GM12874 (cell line): ENCODE measurements around the gene SLCO1C1.

Source experiments
- CTCF ChIP-seq: IDR thresholded peaks from 2 replicates; pipeline ENCODE4 v1.5.1; 2011; ENCODE audit warnings: low read depth, mild to moderate bottlenecking, control low read depth, low read length, moderate library complexity; ENCODE audit not compliant: insufficient read depth

SLCO1C1 gene, protein sequence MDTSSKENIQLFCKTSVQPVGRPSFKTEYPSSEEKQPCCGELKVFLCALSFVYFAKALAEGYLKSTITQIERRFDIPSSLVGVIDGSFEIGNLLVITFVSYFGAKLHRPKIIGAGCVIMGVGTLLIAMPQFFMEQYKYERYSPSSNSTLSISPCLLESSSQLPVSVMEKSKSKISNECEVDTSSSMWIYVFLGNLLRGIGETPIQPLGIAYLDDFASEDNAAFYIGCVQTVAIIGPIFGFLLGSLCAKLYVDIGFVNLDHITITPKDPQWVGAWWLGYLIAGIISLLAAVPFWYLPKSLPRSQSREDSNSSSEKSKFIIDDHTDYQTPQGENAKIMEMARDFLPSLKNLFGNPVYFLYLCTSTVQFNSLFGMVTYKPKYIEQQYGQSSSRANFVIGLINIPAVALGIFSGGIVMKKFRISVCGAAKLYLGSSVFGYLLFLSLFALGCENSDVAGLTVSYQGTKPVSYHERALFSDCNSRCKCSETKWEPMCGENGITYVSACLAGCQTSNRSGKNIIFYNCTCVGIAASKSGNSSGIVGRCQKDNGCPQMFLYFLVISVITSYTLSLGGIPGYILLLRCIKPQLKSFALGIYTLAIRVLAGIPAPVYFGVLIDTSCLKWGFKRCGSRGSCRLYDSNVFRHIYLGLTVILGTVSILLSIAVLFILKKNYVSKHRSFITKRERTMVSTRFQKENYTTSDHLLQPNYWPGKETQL

GRCh38 chr12:20695232-20695631 is at the start of gene SLCO1C1:
TSS of gene SLCO1C1 (plus strand) at chr12:20695332. CDS start at chr12:20699577, 4,245 bp downstream.
- TF ChIP-seq CTCF, result no peak

- peak; percentile 37 for TF ChIP-seq CTCF
Observed at GRCh38 chr12:20646239-20646827, 48.8 kb upstream of the SLCO1C1 start.

- no peak for TF ChIP-seq CTCF
Observed at GRCh38 chr12:20653871-20654270, 41.3 kb upstream of the SLCO1C1 start.

DNA sequence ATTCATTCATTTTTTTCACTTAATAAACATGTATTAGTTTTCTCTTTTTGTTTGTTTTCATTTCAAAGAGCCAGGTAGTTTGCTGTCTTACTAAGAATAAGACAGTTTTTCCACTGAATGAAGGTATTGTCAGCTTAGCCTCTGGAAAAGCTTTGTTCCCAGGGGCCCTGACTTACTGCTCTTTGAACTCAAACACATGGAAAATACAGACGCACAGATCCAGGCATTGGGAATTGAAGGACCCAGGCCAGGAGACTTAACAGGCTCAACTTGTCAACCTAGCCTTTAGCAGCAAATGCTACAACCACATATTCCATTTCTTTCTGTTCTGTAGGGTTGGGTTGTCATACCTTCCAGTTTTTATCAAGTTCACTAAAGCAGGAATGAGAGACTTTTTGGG is 38.5 kb upstream of the SLCO1C1 start:
- no peak for TF ChIP-seq CTCF

DNA sequence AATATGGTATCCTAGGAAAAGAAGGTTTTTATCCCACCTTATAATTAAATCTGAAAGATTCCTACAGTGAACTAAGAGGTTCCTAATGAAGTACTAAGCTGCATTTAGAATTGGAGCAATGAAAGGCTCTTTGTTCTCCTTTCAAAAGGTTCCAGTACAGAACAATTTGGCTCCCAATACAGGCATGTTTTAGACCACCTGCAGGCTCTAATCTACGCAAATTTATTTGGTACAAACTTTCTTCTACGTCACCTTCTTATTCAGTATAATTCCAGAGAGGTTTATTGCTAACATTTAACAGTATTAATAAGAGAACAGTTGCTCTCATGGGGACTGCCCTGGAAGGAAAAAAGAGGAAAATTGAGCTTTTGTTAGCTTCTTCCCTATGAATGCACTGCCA is 37.6 kb upstream of the SLCO1C1 start:
- TF ChIP-seq CTCF, result no peak

DNA sequence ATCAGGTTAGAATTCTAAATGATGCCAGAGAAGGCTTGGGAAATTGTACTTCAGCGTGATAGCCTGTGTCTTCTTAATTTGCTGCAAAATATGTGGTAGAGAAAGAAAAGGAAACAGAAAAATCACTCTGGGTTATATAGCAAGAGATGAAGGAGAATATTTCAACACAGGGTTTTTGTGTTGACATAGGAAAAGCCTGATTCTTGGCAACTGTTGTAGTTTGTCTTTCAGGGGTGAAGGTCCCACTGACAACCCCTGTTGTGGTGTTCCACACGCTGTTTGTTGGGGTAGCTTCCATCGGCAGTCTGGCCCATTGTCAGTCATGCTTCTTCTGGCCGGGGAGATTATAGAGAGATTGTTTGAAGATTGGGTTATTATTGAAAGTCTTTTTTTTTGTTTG is 13.8 kb upstream of the SLCO1C1 start:
- no peak for TF ChIP-seq CTCF

- no peak for TF ChIP-seq CTCF
Observed at GRCh38 chr12:20696181-20696905, 1.2 kb downstream of the SLCO1C1 start.
